Hepatocyte (in vitro differentiated cells): ENCODE measurements around the gene MON2.

Experiments
- EZH2 ChIP-seq: fragments of 200-600 bp; sonication (generic); IDR thresholded peaks from 2 replicates; pipeline ENCODE4 v1.6.1; 2016; ENCODE audit warnings: antibody characterized with exemption, mild to moderate bottlenecking, borderline replicate concordance
- EZH2phosphoT487 ChIP-seq: fragments of 200-600 bp; sonication (generic); IDR thresholded peaks from one replicate; pipeline ENCODE4 v1.6.1; 2018; ENCODE audit warnings: antibody characterized with exemption, mild to moderate bottlenecking, low read depth, moderate library complexity; ENCODE audit not compliant: unreplicated experiment, severe bottlenecking
- TF ChIP-seq, protein P1 (sequence below): fragments of 200-600 bp; sonication (generic); IDR thresholded peaks from 2 replicates; pipeline ENCODE4 v1.5.1; 2016; ENCODE audit warnings: antibody characterized with exemption, mild to moderate bottlenecking; ENCODE audit not compliant: poor library complexity

GRCh38 chr12:62621101-62621638, 154.5 kb downstream of the MON2 start:
- TF ChIP-seq, protein P1, sequence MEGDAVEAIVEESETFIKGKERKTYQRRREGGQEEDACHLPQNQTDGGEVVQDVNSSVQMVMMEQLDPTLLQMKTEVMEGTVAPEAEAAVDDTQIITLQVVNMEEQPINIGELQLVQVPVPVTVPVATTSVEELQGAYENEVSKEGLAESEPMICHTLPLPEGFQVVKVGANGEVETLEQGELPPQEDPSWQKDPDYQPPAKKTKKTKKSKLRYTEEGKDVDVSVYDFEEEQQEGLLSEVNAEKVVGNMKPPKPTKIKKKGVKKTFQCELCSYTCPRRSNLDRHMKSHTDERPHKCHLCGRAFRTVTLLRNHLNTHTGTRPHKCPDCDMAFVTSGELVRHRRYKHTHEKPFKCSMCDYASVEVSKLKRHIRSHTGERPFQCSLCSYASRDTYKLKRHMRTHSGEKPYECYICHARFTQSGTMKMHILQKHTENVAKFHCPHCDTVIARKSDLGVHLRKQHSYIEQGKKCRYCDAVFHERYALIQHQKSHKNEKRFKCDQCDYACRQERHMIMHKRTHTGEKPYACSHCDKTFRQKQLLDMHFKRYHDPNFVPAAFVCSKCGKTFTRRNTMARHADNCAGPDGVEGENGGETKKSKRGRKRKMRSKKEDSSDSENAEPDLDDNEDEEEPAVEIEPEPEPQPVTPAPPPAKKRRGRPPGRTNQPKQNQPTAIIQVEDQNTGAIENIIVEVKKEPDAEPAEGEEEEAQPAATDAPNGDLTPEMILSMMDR, result no peak
- TF ChIP-seq EZH2 (no peak), EZH2phosphoT487 (no peak)
